Measurements from ENCODE around the gene UBAC1. TPM values are rescaled to one million over a fixed set of nuclear protein-coding genes. Genes with fewer than 3 reads are reported as not detected.

Gene UBAC1
- total and polyA plus RNA-seq, 4 donors: 24.1 to 49.9 (median 37.5) TPM

- Histone ChIP-seq H3K4me3 (ENCODE audit: low read length in 2 of 2) (no peak overlapping the region), H3K9me3 (ENCODE audit: control insufficient read depth, low read length) (no peaks in the 10 kb centered on the region), H3K4me1 (ENCODE audit: control insufficient read depth in 1 of 2, insufficient read depth in 2 of 2, low read length in 2 of 2) (peaks cover 0 to 2% of the 10 kb centered on the region in 2 donors), H3K36me3 (ENCODE audit: control insufficient read depth in 1 of 2, insufficient read depth in 2 of 2, low read length in 1 of 2) (peaks cover 0 to 2% of the 10 kb centered on the region in 2 donors), H3K27me3 (ENCODE audit: control insufficient read depth in 1 of 2, insufficient read depth in 2 of 2, low read length in 1 of 2) (no peaks in the 10 kb centered on the region), H3K27ac (ENCODE audit: low read depth in 1 of 2, low read length in 2 of 2) (no peak overlapping the region)
- no peak for DNase-seq
- ATAC-seq (ENCODE audit: low FRiP score): no peak
- WGBS, 2 donors: 78% methylated on average over 21 of the region's 21 CpGs
- intact Hi-C loops (cut with DNase I): no loop called here
Observed at GRCh38 chr9:135886147-135886981, 74.8 kb downstream of the UBAC1 start.

GRCh38 chr9:135885100-135885853 lies 75.9 kb downstream of the UBAC1 start:
- intact Hi-C loops (cut with DNase I): no loop called here
- Histone ChIP-seq H3K9me3 (ENCODE audit: control insufficient read depth, low read length) (no peaks in the 10 kb centered on the region), H3K36me3 (ENCODE audit: control insufficient read depth in 1 of 2, insufficient read depth in 2 of 2, low read length in 1 of 2) (peaks cover 0 to 2% of the 10 kb centered on the region in 2 donors), H3K27me3 (ENCODE audit: control insufficient read depth in 1 of 2, insufficient read depth in 2 of 2, low read length in 1 of 2) (no peaks in the 10 kb centered on the region), H3K27ac (ENCODE audit: low read depth in 1 of 2, low read length in 2 of 2) (no peak overlapping the region), H3K4me1 (ENCODE audit: control insufficient read depth in 1 of 2, insufficient read depth in 2 of 2, low read length in 2 of 2) (peaks cover 0 to 2% of the 10 kb centered on the region in 2 donors), H3K4me3 (ENCODE audit: low read length in 2 of 2) (no peak overlapping the region)
- DNase-seq (no peak), ATAC-seq (ENCODE audit: low FRiP score) (no peak)
- WGBS, 2 donors: 34 to 35% methylated on average over 7 of the region's 7 CpGs

- intact Hi-C loops (cut with DNase I): no loop called here
- H3K27me3 ChIP-seq (ENCODE audit: control insufficient read depth in 1 of 2, insufficient read depth in 2 of 2, low read length in 1 of 2): no peaks in the 10 kb centered on the region
- no peak for ATAC-seq (ENCODE audit: low FRiP score)
- H3K4me3 ChIP-seq (ENCODE audit: low read length in 2 of 2): no peak overlapping the region
- WGBS, 2 donors: 79 to 83% methylated on average over 16 of the region's 16 CpGs
- H3K36me3 ChIP-seq (ENCODE audit: control insufficient read depth in 1 of 2, insufficient read depth in 2 of 2, low read length in 1 of 2): peaks cover 0 to 2% of the 10 kb centered on the region in 2 donors
- H3K9me3 ChIP-seq (ENCODE audit: control insufficient read depth, low read length): no peaks in the 10 kb centered on the region
- H3K4me1 ChIP-seq (ENCODE audit: control insufficient read depth in 1 of 2, insufficient read depth in 2 of 2, low read length in 2 of 2): peaks cover 0 to 2% of the 10 kb centered on the region in 2 donors
- no peak overlapping the region for H3K27ac ChIP-seq (ENCODE audit: low read depth in 1 of 2, low read length in 2 of 2)
- DNase-seq: no peak
Observed at GRCh38 chr9:135884328-135885035, 76.7 kb downstream of the UBAC1 start.

GRCh38 chr9:135883410-135884089 lies 77.6 kb downstream of the UBAC1 start:
- no peak overlapping the region for H3K4me3 ChIP-seq (ENCODE audit: low read length in 2 of 2)
- H3K27ac ChIP-seq (ENCODE audit: low read depth in 1 of 2, low read length in 2 of 2): no peak overlapping the region
- no peaks in the 10 kb centered on the region for H3K9me3 ChIP-seq (ENCODE audit: control insufficient read depth, low read length)
- no peak for ATAC-seq (ENCODE audit: low FRiP score)
- DNase-seq: no peak
- no peaks in the 10 kb centered on the region for H3K27me3 ChIP-seq (ENCODE audit: control insufficient read depth in 1 of 2, insufficient read depth in 2 of 2, low read length in 1 of 2)
- intact Hi-C loops (cut with DNase I): no loop called here
- peaks cover 0 to 2% of the 10 kb centered on the region in 2 donors for H3K36me3 ChIP-seq (ENCODE audit: control insufficient read depth in 1 of 2, insufficient read depth in 2 of 2, low read length in 1 of 2)
- peaks cover 2% of the 10 kb centered on the region in 2 donors for H3K4me1 ChIP-seq (ENCODE audit: control insufficient read depth in 1 of 2, insufficient read depth in 2 of 2, low read length in 2 of 2)
- 86 to 90% methylated on average over 15 of the region's 15 CpGs for WGBS, 2 donors

Other genes starting within 250 kb of the UBAC1 start
- 10 to 100 TPM; 26.4 to 28.0 TPM for gene CAMSAP1, start 53.8 kb downstream of the UBAC1 start, total RNA-seq
- gene CAMSAP1, start 53.8 kb downstream of the UBAC1 start, polyA plus RNA-seq: 1 to 10 TPM; 2.5 to 5.2 TPM
- 10 to 100 TPM; 51.3 to 61.0 TPM for gene NACC2, start 133.9 kb upstream of the UBAC1 start, total RNA-seq
- gene NACC2, start 133.9 kb upstream of the UBAC1 start, polyA plus RNA-seq: 10 to 100 TPM; 10.5 to 11.7 TPM
- 10 to 100 TPM; 22.0 to 25.1 TPM for gene TMEM250, start 157.5 kb upstream of the UBAC1 start, total RNA-seq
- 10 to 100 TPM; 14.9 to 19.0 TPM for gene TMEM250, start 157.5 kb upstream of the UBAC1 start, polyA plus RNA-seq
- not detected for gene LHX3, start 243.8 kb upstream of the UBAC1 start, total RNA-seq
- gene LHX3, start 243.8 kb upstream of the UBAC1 start, polyA plus RNA-seq: not detected

Data from aorta (tissue), 5 donors.